ENCODE results near the gene PIK3CG.
"Not testable (repeated sequence)": the region's sequence is repeated elsewhere in the genome, so short reads cannot be mapped to it uniquely, and the experiment has no call there.

The PIK3CG gene

GRCh38 chr7:106823631-106824030 lies 41.5 kb upstream of the PIK3CG start:
- no peaks in the 10 kb centered on the region for H3K4me1 Mint-ChIP-seq
- peaks cover under 1% of the 10 kb centered on the region for H3K9me3 Mint-ChIP-seq
- no peak for TF ChIP-seq CTCF (IDR thresholded peaks at IDR 0.05)
- H3K36me3 Mint-ChIP-seq (ENCODE audit: low read depth): no peaks in the 10 kb centered on the region
- no peak overlapping the region for H3K4me3 Mint-ChIP-seq
- DNase-seq: no peak
- H3K27ac Mint-ChIP-seq: no peak overlapping the region
- H3K27me3 Mint-ChIP-seq (ENCODE audit: low read depth, poor library complexity): peaks cover 4% of the 10 kb centered on the region

- H3K9me3 Mint-ChIP-seq: peaks cover 8% of the 10 kb centered on the region
- DNase-seq: no peak
Observed at GRCh38 chr7:106824458-106824857, 40.6 kb upstream of the PIK3CG start.

GRCh38 chr7:106827626-106828025 lies 37.5 kb upstream of the PIK3CG start:
- H3K36me3 Mint-ChIP-seq (ENCODE audit: low read depth): peaks cover 4% of the 10 kb centered on the region
- no peak overlapping the region for H3K4me3 Mint-ChIP-seq
- H3K9me3 Mint-ChIP-seq: peaks cover 25% of the 10 kb centered on the region
- H3K4me1 Mint-ChIP-seq: no peaks in the 10 kb centered on the region
- H3K27ac Mint-ChIP-seq: no peak overlapping the region
- TF ChIP-seq CTCF (IDR thresholded peaks at IDR 0.05): no peak
- peaks cover 7% of the 10 kb centered on the region for H3K27me3 Mint-ChIP-seq (ENCODE audit: low read depth, poor library complexity)
- DNase-seq: no peak

More at GRCh38 chr7:106824458-106824857, 40.6 kb upstream of the PIK3CG start:
- Mint-ChIP-seq H3K36me3 (ENCODE audit: low read depth) (no peaks in the 10 kb centered on the region), H3K27ac (no peak overlapping the region), H3K4me3 (no peak overlapping the region), H3K27me3 (ENCODE audit: low read depth, poor library complexity) (peaks cover 4% of the 10 kb centered on the region), H3K4me1 (no peaks in the 10 kb centered on the region)
- TF ChIP-seq CTCF (IDR thresholded peaks at IDR 0.05): no peak

GRCh38 chr7:106829496-106829895 lies 35.6 kb upstream of the PIK3CG start:
- Mint-ChIP-seq H3K36me3 (ENCODE audit: low read depth) (peaks cover 4% of the 10 kb centered on the region), H3K9me3 (peaks cover 25% of the 10 kb centered on the region), H3K4me1 (no peaks in the 10 kb centered on the region), H3K27me3 (ENCODE audit: low read depth, poor library complexity) (peaks cover 7% of the 10 kb centered on the region), H3K27ac (no peak overlapping the region), H3K4me3 (no peak overlapping the region)
- no peak for DNase-seq
- TF ChIP-seq CTCF (IDR thresholded peaks at IDR 0.05): no peak

- not testable (repeated sequence) for H3K4me1 Mint-ChIP-seq; DNase-seq; H3K27me3 Mint-ChIP-seq (ENCODE audit: low read depth, poor library complexity); H3K36me3 Mint-ChIP-seq (ENCODE audit: low read depth)
- H3K4me3 Mint-ChIP-seq: peak overlapping the region; percentile 9
- H3K27ac Mint-ChIP-seq: peak overlapping the region; percentile 13
- peaks cover 25% of the 10 kb centered on the region for H3K9me3 Mint-ChIP-seq
Observed at GRCh38 chr7:106830896-106831295, 34.2 kb upstream of the PIK3CG start.

GRCh38 chr7:106836816-106837215 lies 28.3 kb upstream of the PIK3CG start:
- Mint-ChIP-seq H3K36me3 (ENCODE audit: low read depth) (no peaks in the 10 kb centered on the region), H3K4me3 (no peak overlapping the region), H3K27me3 (ENCODE audit: low read depth, poor library complexity) (no peaks in the 10 kb centered on the region), H3K27ac (no peak overlapping the region), H3K4me1 (no peaks in the 10 kb centered on the region), H3K9me3 (no peaks in the 10 kb centered on the region)
- no peak for DNase-seq
- no peak for TF ChIP-seq CTCF (IDR thresholded peaks at IDR 0.05)

Data from nephron progenitor cell (in vitro differentiated cells).